GM21447 (cell line): Measurements from ENCODE around the gene SERPINF2.
"Not testable (repeated sequence)": the region's sequence is repeated elsewhere in the genome, so short reads cannot be mapped to it uniquely, and the experiment has no call there.

Experiments
- ATAC-seq: cut with Tn5 transposase; IDR thresholded peaks from one replicate; pipeline ENCODE4 v1.9.1; 2021; ENCODE audit not compliant: unreplicated experiment

Gene SERPINF2

DNA sequence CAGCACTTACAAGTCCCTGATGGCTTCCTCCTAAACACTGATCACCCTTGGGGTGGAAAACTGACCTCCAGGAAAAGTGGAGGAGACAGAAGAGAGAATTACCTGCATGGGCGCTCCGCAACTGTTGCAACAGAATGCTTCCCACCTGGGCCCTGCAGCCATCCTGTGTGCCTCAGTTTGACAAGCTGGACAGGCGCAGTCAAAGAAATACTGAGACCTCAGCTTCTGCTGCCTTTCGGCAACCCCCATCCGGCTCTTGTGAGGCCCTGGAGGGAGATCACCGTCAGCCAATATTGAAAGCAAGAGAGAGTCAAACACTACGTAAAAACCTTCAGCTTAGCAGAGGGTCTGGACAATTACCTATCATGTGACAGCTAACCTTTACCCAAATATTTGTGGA, 44.0 kb downstream of the SERPINF2 start:
- ATAC-seq = no peak

DNA sequence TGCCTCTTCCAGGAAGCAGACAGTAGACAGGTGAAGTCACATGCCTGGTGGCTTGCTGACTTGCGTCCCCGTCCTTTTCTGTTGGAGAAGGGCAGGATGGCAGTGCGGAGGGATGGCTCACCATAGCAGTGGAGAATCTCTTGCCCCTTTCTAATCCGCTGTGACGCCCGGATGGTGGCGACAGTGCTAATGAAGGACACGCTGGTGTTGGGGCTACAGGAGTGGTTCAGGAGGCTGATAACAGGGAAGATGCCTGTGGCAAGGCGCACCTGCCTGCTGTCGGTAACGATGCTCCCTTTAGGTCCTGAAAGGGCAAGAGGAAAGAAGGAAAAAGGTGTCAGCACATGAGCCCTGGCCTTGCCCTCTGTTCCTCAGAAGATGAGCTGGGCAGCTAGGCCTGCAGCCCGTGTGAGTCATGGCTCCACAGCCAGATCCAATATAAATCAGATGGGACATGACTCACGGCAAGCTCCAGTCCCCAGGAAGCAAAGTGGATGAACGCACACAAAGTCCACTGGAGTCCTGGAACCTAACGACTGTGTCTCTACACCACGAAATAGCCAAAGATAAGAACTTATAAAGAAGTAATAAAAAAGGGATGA, 44.7 kb downstream of the SERPINF2 start:
- ATAC-seq = no peak

DNA sequence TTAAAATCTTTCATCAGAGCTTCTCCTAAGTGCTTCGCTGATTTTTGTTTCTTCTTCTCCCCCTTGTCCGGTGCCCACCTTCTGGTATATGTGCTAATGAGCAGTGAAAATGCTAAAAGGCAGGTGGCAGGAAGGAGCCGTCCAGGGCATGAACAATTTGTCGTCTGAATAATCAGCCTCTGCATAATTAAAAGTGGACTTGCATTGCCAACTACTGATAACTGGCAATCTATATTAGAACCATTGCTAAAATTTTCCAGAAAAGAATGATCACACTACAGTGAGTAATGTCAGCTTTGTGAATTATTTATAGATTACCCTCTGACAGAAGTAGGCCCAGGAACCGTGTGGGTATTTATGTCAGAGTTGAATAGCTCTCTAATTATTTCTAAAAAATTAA, 47.3 kb downstream of the SERPINF2 start:
- ATAC-seq = no peak

DNA sequence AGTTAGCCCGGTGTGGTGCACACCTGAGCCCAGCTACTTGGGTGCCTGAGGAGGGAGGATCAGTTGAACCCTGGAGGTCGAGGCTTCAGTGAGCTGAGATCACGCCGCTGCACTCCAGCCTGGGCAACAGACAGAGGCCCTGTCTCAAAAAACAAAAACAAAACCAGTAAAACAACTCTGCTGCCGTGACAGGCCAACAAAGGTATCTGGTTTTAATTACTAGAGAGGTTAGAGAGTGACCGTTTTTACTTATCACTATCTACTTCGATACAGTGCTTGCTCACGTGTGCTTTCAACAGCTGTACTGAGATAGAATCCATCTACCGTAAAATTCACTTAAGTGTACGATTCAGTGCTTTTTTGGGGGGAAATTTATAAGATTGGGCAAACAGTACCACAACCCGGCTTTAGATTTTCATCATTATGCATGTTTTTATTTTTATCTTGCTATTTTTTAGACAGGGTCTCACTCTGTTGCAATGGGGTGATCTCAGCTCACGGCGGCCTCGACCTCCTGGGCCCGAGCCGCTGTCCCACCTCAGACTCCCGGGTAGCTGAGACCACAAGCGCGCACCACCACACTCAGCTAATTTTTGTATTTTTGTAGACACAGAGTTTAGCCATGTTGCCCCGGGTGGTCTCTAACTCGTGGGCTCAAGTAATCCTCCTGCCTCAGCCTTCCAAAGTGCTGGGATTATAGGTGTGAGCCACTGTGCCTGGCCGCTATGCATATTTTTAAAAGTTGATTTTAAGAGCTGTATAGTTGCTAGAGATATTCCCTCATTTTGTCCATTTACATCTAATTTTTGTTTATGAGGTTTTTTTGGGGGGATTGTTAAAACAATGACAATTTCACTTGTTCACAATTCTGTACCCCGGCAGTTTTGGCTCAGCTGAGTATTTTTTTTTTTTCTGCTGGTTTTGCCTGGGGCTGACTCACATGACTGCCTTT, 50.1 kb downstream of the SERPINF2 start:
- no peak for ATAC-seq

DNA sequence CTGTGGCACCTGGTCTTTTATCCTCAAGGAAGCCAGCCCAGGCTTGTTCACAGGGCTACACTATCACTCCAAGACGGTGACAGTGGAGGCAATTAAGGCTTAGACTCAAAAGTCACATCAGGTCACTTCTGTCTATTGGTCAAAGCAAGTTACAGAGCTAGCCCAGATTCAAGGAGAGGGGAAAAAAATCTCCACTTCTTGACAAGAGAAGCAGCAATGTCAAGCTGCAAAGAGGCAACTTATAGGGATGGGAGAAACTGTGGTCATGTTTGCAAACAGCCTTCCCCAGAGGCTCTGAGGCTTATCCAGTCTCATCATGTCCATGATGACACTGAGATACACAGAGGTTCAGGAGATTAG, 50.8 kb downstream of the SERPINF2 start:
- no peak for ATAC-seq

DNA sequence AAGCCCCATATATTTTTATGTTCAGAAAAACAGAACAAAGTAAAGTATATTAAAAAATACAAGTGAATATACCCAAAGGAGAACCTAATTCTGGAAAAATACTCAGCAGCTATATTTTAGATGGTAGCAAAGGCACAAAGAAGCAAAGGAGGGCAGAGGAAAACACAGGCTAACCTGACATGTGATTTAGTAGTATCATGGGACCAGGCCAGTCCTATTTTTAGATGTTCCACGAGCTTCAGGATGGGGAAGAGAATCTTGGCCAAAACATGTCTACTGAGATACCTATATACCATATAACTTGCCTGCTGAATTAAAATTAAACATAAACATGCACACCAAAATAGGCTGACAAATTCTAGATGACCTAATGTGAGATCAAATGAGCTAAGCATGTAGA, 54.1 kb downstream of the SERPINF2 start:
- ATAC-seq = no peak

DNA sequence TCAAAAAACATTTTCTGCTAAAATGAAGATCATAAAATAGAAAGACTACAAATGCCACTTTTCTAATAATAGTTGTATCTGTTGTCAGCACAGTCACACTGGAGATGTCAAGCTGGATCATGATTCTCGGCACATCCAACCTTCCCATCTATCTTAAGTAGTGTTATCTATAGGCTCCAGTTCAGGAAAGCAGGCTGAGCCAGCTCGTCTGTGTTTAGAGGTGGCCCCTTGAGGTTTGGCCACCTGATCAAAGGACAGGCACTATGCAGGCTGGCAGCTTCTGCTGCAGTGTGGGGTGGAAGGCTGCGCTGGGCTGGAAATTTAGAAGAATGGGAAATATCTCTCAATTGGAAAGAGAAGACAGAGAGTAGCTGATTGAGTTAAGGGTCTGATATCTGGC, 54.7 kb downstream of the SERPINF2 start:
- ATAC-seq = no peak

DNA sequence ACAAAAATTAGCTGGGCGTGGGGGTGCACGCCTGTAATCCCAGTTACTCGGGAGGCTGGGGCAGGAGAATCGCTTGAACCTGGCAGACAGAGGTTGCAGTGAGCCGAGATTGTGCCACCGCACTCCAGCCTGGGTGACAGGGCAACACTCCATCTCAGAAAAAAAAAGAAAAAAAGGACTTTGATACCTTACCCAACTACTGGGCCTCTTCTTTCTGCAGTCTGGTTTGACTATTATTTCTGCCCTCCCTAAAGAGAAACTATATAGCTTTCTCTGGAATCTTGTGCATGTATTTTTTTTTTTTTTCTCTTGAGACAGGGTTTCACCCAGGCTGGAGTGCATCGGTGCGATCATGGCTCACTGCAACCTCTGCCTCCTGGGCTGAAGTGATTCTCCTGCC, 55.2 kb downstream of the SERPINF2 start:
- not testable (repeated sequence) for ATAC-seq

DNA sequence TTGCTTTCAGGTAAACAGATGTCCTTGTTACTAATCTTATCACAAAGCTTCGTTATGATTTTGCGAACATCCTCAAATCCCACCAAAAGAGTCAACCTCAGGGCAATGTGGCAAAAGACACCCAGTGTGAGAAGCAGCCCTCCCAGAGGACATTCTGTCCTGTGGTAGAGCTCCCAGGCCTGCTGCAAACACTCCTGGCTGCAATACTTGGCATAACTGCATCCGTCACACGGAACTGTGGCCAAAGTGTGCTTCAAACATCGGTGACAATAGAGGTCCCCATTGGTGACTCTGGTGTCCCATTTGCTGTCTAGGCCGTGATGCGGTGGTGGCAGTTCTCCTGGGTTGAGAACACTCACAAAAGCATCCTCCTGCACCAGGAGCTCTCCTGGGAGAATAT, 57.6 kb downstream of the SERPINF2 start:
- ATAC-seq = no peak

DNA sequence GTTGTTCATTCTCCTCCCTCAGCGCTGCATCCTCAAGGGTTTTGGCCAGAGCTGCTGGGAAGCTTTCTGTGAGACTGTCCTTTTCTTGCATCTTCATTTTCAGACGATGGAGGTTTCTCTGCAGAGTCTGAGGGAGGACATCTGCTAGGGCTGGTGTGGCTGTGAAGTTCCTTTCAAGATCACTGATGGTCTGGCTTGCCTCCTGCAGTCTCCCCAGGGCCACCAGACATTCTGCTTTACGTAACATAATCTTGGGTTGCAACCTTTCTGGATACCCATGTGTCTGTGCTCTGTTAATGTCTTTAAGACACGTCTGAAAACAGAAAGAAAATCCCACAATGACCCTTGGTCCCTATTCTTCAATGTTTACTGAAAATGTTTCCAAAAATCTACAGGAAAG, 58.0 kb downstream of the SERPINF2 start:
- ATAC-seq = no peak

DNA sequence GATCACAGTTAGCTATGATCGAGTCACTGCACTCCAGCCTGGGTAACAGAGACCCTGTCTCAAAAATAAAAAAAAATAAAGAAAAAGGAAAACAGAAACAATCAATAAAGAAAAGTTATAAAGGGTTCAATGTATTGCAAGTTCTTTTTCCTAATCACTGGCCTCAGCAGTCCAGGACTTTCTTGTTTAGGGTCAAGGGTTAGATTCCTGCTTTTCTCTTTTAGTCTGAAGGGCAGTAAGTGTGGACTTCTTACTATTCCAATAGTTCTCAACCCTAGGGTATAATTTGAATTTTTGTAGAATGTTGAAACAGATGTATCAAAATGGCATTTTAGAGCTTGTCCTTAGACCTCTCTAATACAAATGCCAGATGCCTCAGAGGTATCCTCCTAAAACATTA, 59.8 kb downstream of the SERPINF2 start:
- no peak for ATAC-seq

DNA sequence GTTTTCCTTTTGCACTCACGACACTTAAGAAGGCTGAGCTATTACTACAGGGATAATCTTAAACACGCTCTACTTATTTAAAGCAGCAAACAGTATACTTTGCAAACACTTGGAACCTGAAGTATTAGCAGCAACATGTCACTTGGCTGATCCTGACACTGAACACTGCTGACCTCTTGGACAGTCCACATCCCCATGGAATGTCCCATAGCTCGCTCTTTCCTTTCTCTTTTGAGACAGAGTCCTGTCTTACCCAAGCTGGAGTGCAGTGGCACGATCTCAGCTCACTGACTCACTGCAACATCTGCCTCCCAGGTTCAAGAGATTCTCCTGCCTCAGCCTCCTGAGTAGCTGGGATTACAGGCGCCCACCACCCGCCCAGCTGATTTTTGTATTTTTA, 60.6 kb downstream of the SERPINF2 start:
- no peak for ATAC-seq
